Hepatocyte (in vitro differentiated cells): ENCODE measurements around the gene KBTBD2.
"Not testable (repeated sequence)": the region's sequence is repeated elsewhere in the genome, so short reads cannot be mapped to it uniquely, and the experiment has no call there.

Experiments
- CTCF ChIP-seq: fragments of 200-600 bp; sonication (generic); IDR thresholded peaks from 2 replicates; pipeline ENCODE4 v1.5.1; 2016; ENCODE audit warnings: antibody characterized with exemption, mild to moderate bottlenecking; ENCODE audit not compliant: poor library complexity
- EZH2 ChIP-seq: fragments of 200-600 bp; sonication (generic); IDR thresholded peaks from 2 replicates; pipeline ENCODE4 v1.6.1; 2016; ENCODE audit warnings: antibody characterized with exemption, mild to moderate bottlenecking, borderline replicate concordance
- EZH2phosphoT487 ChIP-seq: fragments of 200-600 bp; sonication (generic); IDR thresholded peaks from one replicate; pipeline ENCODE4 v1.6.1; 2018; ENCODE audit warnings: antibody characterized with exemption, mild to moderate bottlenecking, low read depth, moderate library complexity; ENCODE audit not compliant: unreplicated experiment, severe bottlenecking

GRCh38 chr7:32844748-32845147, 46.8 kb downstream of the KBTBD2 start:
- not testable (repeated sequence) for TF ChIP-seq CTCF, EZH2, EZH2phosphoT487
